ENCODE measurements around the gene MPPED2.

GRCh38 chr11:30381879-30382278, 204.3 kb downstream of the MPPED2 start:
- TF ChIP-seq CTCF (IDR thresholded peaks at IDR 0.05; ENCODE audit: borderline replicate concordance, extremely low read depth, low read length, poor library complexity, severe bottlenecking) (no peak), EZH2 (IDR thresholded peaks at IDR 0.05; ENCODE audit: borderline replicate concordance, low read depth, low read length, severe bottlenecking) (no peak)

Measured in DND-41 (cell line).